Activated T-cell treated with anti-CD3 and anti-CD28 coated beads for 4 hours (primary cell): ENCODE results near the gene CBLB.

Experiments
- DNase-seq: peaks from one replicate; pipeline ENCODE4 v3.0.0-alpha.2; 2020

CBLB gene

GRCh38 chr3:105868742-105869530, at the start of gene CBLB:
CBLB (minus strand) TSS chr3:105869012; CDS start chr3:105867577, 1,435 bp downstream.
- DNase-seq = peak; percentile 65

GRCh38 chr3:105916767-105917166, 48.0 kb upstream of the CBLB start:
- no peak for DNase-seq

- DNase-seq = no peak
Measured at GRCh38 chr3:105915524-105915923, 46.7 kb upstream of the CBLB start.

- no peak for DNase-seq
Measured at GRCh38 chr3:105913616-105914015, 44.8 kb upstream of the CBLB start.

- no peak for DNase-seq
Measured at GRCh38 chr3:105912891-105913290, 44.1 kb upstream of the CBLB start.

GRCh38 chr3:105911496-105911895, 42.7 kb upstream of the CBLB start:
- no peak for DNase-seq

GRCh38 chr3:105907777-105908176, 39.0 kb upstream of the CBLB start:
- no peak for DNase-seq

GRCh38 chr3:105906836-105907235, 38.0 kb upstream of the CBLB start:
- no peak for DNase-seq

GRCh38 chr3:105906345-105906744, 37.5 kb upstream of the CBLB start:
- no peak for DNase-seq

- no peak for DNase-seq
Measured at GRCh38 chr3:105905328-105905727, 36.5 kb upstream of the CBLB start.

- DNase-seq = no peak
Measured at GRCh38 chr3:105904678-105905284, 36.0 kb upstream of the CBLB start.

- no peak for DNase-seq
Measured at GRCh38 chr3:105904251-105904650, 35.4 kb upstream of the CBLB start.

GRCh38 chr3:105899516-105899915, 30.7 kb upstream of the CBLB start:
- DNase-seq = no peak

GRCh38 chr3:105891101-105891500, 22.3 kb upstream of the CBLB start:
- DNase-seq = no peak

GRCh38 chr3:105888621-105889579, 20.1 kb upstream of the CBLB start:
- DNase-seq = no peak

GRCh38 chr3:105885256-105885655, 16.4 kb upstream of the CBLB start:
- DNase-seq = no peak

GRCh38 chr3:105883798-105884377, 15.1 kb upstream of the CBLB start:
- DNase-seq = no peak

GRCh38 chr3:105880681-105881290, 12.0 kb upstream of the CBLB start:
- no peak for DNase-seq

- DNase-seq = no peak
Measured at GRCh38 chr3:105878061-105878460, 9.2 kb upstream of the CBLB start.

- no peak for DNase-seq
Measured at GRCh38 chr3:105877336-105877910, 8.6 kb upstream of the CBLB start.

GRCh38 chr3:105876780-105877327, 8.0 kb upstream of the CBLB start:
- DNase-seq = no peak
